Fibroblast of the aortic adventitia (primary cell): ENCODE data around the gene FAM81B. TPM values are rescaled to one million over a fixed set of nuclear protein-coding genes. Genes with fewer than 3 reads are reported as not detected.
A peak's percentile ranks its signal among the peaks of the same experiment; 100 is the strongest.
"Not testable (repeated sequence)": the region's sequence is repeated elsewhere in the genome, so short reads cannot be mapped to it uniquely, and the experiment has no call there.

Experiments used
- DNase-seq: peaks from one replicate; pipeline ENCODE4 v3.0.0-alpha.2; 2010; ENCODE audit warnings: low read depth
- H3K4me3 ChIP-seq: 2 replicates; pipeline ENCODE4 v1.5.1; 2011; ENCODE audit warnings: low read depth, mild to moderate bottlenecking, control low read depth, low read length, moderate library complexity
- total RNA-seq: library from RNA; depleted of rRNA; stranded (reverse); fragments of >200 nt; gene quantifications from 2 replicates; pipeline ENCODE4 v1.2.3, GENCODE V29; 2012; ENCODE audit warnings: low replicate concordance
- TF ChIP-seq, protein P1 (sequence below): IDR thresholded peaks from 2 replicates; pipeline ENCODE4 v1.5.1; 2011; ENCODE audit warnings: mild to moderate bottlenecking, low read length, control low read depth, inconsistent platforms; ENCODE audit not compliant: insufficient read depth

Gene FAM81B
- total RNA-seq, 1 donor, result not detected

DNA sequence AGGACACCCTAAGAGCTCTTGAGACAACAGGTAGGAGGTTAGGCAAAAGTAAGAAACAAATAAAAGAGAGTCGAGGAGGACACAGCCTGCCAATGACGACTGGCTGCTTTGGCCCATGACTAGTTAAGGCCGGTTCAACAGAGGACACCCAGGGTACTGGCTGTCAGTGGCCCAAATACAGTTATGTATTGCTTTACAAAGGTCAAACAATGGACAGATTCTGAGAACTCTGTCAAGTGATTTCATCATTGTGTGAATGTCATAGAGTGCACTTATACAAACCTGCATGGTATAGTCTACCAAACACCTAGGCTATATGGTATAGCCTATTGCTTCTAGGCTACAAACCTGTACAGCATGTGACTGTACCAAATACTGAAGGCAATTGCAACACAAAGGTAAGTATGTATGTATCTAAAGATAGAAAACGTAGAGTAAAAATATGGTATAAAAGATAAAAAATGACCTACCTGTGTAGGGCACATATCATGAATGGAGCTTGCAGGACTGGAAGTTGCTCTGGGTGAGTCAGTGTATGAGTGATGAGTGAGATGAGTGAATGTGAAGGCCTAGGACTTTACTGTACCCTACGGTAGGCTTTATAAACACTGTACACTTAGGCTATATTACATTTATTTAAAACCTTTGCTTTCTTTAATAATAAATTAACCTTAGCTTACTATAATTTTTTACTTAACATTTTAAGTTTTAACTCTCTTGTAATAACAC is 6.5 kb upstream of the FAM81B start:
- no peak for DNase-seq
- no peak overlapping the region for H3K4me3 ChIP-seq
- TF ChIP-seq, protein P1, sequence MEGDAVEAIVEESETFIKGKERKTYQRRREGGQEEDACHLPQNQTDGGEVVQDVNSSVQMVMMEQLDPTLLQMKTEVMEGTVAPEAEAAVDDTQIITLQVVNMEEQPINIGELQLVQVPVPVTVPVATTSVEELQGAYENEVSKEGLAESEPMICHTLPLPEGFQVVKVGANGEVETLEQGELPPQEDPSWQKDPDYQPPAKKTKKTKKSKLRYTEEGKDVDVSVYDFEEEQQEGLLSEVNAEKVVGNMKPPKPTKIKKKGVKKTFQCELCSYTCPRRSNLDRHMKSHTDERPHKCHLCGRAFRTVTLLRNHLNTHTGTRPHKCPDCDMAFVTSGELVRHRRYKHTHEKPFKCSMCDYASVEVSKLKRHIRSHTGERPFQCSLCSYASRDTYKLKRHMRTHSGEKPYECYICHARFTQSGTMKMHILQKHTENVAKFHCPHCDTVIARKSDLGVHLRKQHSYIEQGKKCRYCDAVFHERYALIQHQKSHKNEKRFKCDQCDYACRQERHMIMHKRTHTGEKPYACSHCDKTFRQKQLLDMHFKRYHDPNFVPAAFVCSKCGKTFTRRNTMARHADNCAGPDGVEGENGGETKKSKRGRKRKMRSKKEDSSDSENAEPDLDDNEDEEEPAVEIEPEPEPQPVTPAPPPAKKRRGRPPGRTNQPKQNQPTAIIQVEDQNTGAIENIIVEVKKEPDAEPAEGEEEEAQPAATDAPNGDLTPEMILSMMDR, result no peak

- TF ChIP-seq, protein P1, result no peak
- no peak for DNase-seq
- H3K4me3 ChIP-seq, result no peak overlapping the region
Observed at GRCh38 chr5:95385334-95385733, 5.8 kb upstream of the FAM81B start.

GRCh38 chr5:95391965-95392364 is 799 bp downstream of the FAM81B start:
- not testable (repeated sequence) for DNase-seq, H3K4me3 ChIP-seq

DNA sequence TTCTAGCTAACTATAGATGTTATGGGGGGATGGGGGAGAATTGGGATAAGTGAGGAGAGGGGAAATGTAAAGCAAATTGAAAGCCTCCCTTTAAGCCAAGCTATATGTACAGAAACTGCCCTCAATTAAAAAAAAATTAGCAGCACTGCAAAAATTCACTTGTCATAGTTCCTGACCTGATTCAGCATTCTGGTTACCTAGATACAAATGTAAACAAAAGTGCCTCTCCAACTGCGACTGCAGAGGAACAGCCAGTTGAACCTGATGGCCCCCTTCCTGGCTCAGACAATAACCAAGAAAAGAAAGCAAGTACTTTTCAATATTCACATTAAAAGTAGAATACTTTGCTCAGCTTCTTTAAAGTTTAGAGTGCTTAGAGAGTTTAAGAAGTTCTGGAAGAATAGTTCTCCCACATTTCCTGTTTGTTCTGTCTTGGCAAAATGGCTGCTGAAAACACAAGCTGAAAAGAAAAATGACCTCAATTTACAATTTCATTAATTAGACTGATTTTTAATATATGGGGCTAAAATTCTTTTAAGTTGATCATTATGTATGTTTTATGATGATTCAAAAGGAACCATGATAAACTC is 1.5 kb downstream of the FAM81B start:
- no peak overlapping the region for H3K4me3 ChIP-seq
- TF ChIP-seq, protein P1, result no peak
- peak; percentile 11 for DNase-seq

DNA sequence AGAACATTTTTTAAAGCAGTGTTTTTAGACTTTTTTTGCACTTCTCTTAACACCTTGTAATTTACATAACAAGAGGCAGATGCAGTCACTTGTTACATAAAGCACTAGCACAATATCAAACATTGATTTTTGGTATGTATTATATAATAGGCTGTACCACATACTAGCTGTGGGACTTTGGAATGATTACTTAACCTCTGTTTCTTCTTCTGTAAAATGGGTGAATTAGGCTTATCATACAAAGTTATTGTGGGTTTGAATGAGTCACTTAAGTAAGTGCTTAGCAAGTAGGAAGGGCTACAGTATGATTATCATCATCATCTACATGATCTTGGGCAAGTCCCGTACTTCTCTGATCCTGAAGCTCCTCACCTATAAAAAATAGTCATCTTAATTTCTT is 2.1 kb downstream of the FAM81B start:
- H3K4me3 ChIP-seq, result no peak overlapping the region
- DNase-seq, result no peak
- TF ChIP-seq, protein P1, result no peak

GRCh38 chr5:95398989-95399388 is 7.8 kb downstream of the FAM81B start:
- TF ChIP-seq, protein P1, result no peak
- no peak overlapping the region for H3K4me3 ChIP-seq
- no peak for DNase-seq

GRCh38 chr5:95401626-95402025 is 10.5 kb downstream of the FAM81B start:
- TF ChIP-seq, protein P1, result no peak
- no peak overlapping the region for H3K4me3 ChIP-seq
- no peak for DNase-seq
